Measurements from ENCODE around the gene CBFB.
"Not testable (repeated sequence)": the region's sequence is repeated elsewhere in the genome, so short reads cannot be mapped to it uniquely, and the experiment has no call there.

CBFB gene

GRCh38 chr16:67116388-67117311 is 87.7 kb downstream of the CBFB start:
- no peak for TF ChIP-seq CTCF (IDR thresholded peaks at IDR 0.05; ENCODE audit: low read depth, low read length, missing control alignments)
- no peak overlapping the region for H3K4me3 ChIP-seq (replicated peaks; ENCODE audit: low read depth, low read length)
- no peak for DNase-seq (ENCODE audit: extremely low read depth, low read depth)

- H3K4me3 ChIP-seq (replicated peaks; ENCODE audit: low read depth, low read length) = no peak overlapping the region
- TF ChIP-seq CTCF (IDR thresholded peaks at IDR 0.05; ENCODE audit: low read depth, low read length, missing control alignments) = no peak
- no peak for DNase-seq (ENCODE audit: extremely low read depth, low read depth)
Observed at GRCh38 chr16:67117716-67118115, 88.8 kb downstream of the CBFB start.

- no peak overlapping the region for H3K4me3 ChIP-seq (replicated peaks; ENCODE audit: low read depth, low read length)
- TF ChIP-seq CTCF (IDR thresholded peaks at IDR 0.05; ENCODE audit: low read depth, low read length, missing control alignments) = no peak
- no peak for DNase-seq (ENCODE audit: extremely low read depth, low read depth)
Observed at GRCh38 chr16:67120025-67120424, 91.1 kb downstream of the CBFB start.

GRCh38 chr16:67122799-67123198 is 93.8 kb downstream of the CBFB start:
- not testable (repeated sequence) for H3K4me3 ChIP-seq (replicated peaks; ENCODE audit: low read depth, low read length); DNase-seq (ENCODE audit: extremely low read depth, low read depth)

- DNase-seq (ENCODE audit: extremely low read depth, low read depth) = no peak
- H3K4me3 ChIP-seq (replicated peaks; ENCODE audit: low read depth, low read length) = no peak overlapping the region
- no peak for TF ChIP-seq CTCF (IDR thresholded peaks at IDR 0.05; ENCODE audit: low read depth, low read length, missing control alignments)
Observed at GRCh38 chr16:67128417-67128816, 99.5 kb downstream of the CBFB start.

GRCh38 chr16:67128887-67129286 is 99.9 kb downstream of the CBFB start:
- DNase-seq (ENCODE audit: extremely low read depth, low read depth) = no peak
- TF ChIP-seq CTCF (IDR thresholded peaks at IDR 0.05; ENCODE audit: low read depth, low read length, missing control alignments) = no peak
- H3K4me3 ChIP-seq (replicated peaks; ENCODE audit: low read depth, low read length) = no peak overlapping the region

GRCh38 chr16:67129422-67129821 is 100.5 kb downstream of the CBFB start:
- no peak for DNase-seq (ENCODE audit: extremely low read depth, low read depth)
- H3K4me3 ChIP-seq (replicated peaks; ENCODE audit: low read depth, low read length) = no peak overlapping the region
- no peak for TF ChIP-seq CTCF (IDR thresholded peaks at IDR 0.05; ENCODE audit: low read depth, low read length, missing control alignments)
